HepG2 (cell line): Measurements from ENCODE around the gene ZNF8. TPM values are rescaled to one million over a fixed set of nuclear protein-coding genes. Genes with fewer than 3 reads are reported as not detected.

Experiments
- ATAC-seq: fragments of 200-7000 bp; cut with Tn5 transposase; 3 replicates; pipeline ENCODE4 v1.9.1; 2020; ENCODE audit warnings: mild to moderate bottlenecking, moderate library complexity
- BruUV-seq: library from RNA; stranded (reverse); fragments of 400-500 nt; replicated peaks from 2 replicates; lab custom pipeline; 2021; lab: Mats Ljungman, UMichigan
- CTCF ChIA-PET: fragments of 300-600 bp; formaldehyde crosslinking; extraction: SDS; loops from one replicate; lab custom pipeline; 2021; ENCODE audit warnings: low total read pairs, inconsistent platforms, low intra/inter-chr PET ratio; lab: Yijun Ruan, JAX
- POLR2A ChIA-PET: fragments of 350-600 bp; sonication (Branson Sonifier 250); formaldehyde crosslinking; loops from one replicate; lab custom pipeline; 2020; ENCODE audit warnings: antibody characterized with exemption, inconsistent platforms; lab: Yijun Ruan, JAX
- DNase-seq: peaks from one replicate; pipeline ENCODE4 v3.0.0-alpha.2; 2015; ENCODE audit warnings: low spot score
- FAIRE-seq: peaks from 3 replicates; lab custom pipeline; 2011; peaks lifted over from hg19 to GRCh38; lab: Jason Lieb, UNC
- H2AFZ ChIP-seq: one replicate; pipeline ENCODE4 v1.6.1; 2011; ENCODE audit warnings: low read length, inconsistent platforms
- H3K27ac ChIP-seq: fragments of 300-600 bp; 3 replicates; pipeline ENCODE4 v1.8.0; 2011; ENCODE audit warnings: mixed run types, mild to moderate bottlenecking, mixed read lengths, low read length, inconsistent platforms; ENCODE audit not compliant: insufficient read depth; ENCODE audit errors: extremely low read length
- H3K27me3 ChIP-seq, 2 experiments: fragments of 200-600 bp in 1 of 2; 2 replicates in 1 of 2; 3 replicates in 1 of 2; pipeline versions ENCODE4 v1.6.0 to v1.8.0; 2011; ENCODE audit warnings: low read length in 2 of 2, mild to moderate bottlenecking in 2 of 2, moderate library complexity in 2 of 2, inconsistent platforms in 1 of 2; ENCODE audit not compliant: insufficient read depth in 2 of 2, control insufficient read depth in 1 of 2
- H3K36me3 ChIP-seq, 2 experiments: fragments of 200-600 bp in 1 of 2; replicated peaks in 1 of 2; 2 replicates in 1 of 2; 3 replicates in 1 of 2; pipeline versions ENCODE4 v1.5.1 to v1.8.0; 2011; ENCODE audit warnings: low read length in 2 of 2, inconsistent platforms in 1 of 2; ENCODE audit not compliant: insufficient read depth in 2 of 2, control insufficient read depth in 1 of 2
- H3K4me1 ChIP-seq: 2 replicates; pipeline ENCODE4 v1.5.1; 2012; ENCODE audit warnings: low read length, inconsistent platforms; ENCODE audit not compliant: insufficient read depth
- H3K4me2 ChIP-seq: 2 replicates; pipeline ENCODE4 v1.6.0; 2011; ENCODE audit warnings: low read depth, low read length, inconsistent platforms
- H3K4me3 ChIP-seq, 3 experiments: fragments of 200-600 bp in 1 of 3; sonication (generic), shearing (Covaris generic) in 1 of 3; replicated peaks in 1 of 3; 2 replicates each; pipeline ENCODE4 v1.5.1; 2011 to 2016; ENCODE audit warnings: low read length in 3 of 3, inconsistent platforms in 2 of 3, low read depth in 2 of 3, mild to moderate bottlenecking in 2 of 3, control low read depth in 1 of 3, mixed read lengths in 1 of 3; ENCODE audit not compliant: insufficient read depth in 1 of 3
- H3K79me2 ChIP-seq: one replicate; pipeline ENCODE4 v1.6.1; 2011; ENCODE audit warnings: low read length, inconsistent platforms; ENCODE audit not compliant: insufficient read depth
- H3K9ac ChIP-seq: 2 replicates; pipeline ENCODE4 v1.6.0; 2011; ENCODE audit warnings: mild to moderate bottlenecking, low read depth, low read length, inconsistent platforms; ENCODE audit not compliant: insufficient read depth
- H3K9me3 ChIP-seq: 2 replicates; pipeline ENCODE4 v1.5.1; 2012; ENCODE audit warnings: mild to moderate bottlenecking, low read length
- H4K20me1 ChIP-seq: 2 replicates; pipeline ENCODE4 v1.6.0; 2011; ENCODE audit warnings: inconsistent platforms, mild to moderate bottlenecking, low read length, moderate library complexity; ENCODE audit not compliant: insufficient read depth
- ARNT ChIP-seq: fragments of 450-650 bp; IDR thresholded peaks from 2 replicates; pipeline ENCODE4 v1.6.1; 2017
- ATF1 ChIP-seq: IDR thresholded peaks from 2 replicates; pipeline ENCODE4 v1.6.1; 2016; ENCODE audit warnings: mild to moderate bottlenecking, control low read depth
- CHD4 ChIP-seq: fragments of 200-600 bp; sonication (generic); IDR thresholded peaks from 2 replicates; pipeline ENCODE4 v1.7.0; 2017; ENCODE audit warnings: mild to moderate bottlenecking, low read length, borderline replicate concordance
- ELF1 ChIP-seq: sonication (generic); formaldehyde crosslinking; IDR thresholded peaks from 2 replicates; pipeline ENCODE4 v1.4.0; 2020; ENCODE audit warnings: missing genetic modification reagents
- ESRRA ChIP-seq: sonication (generic); formaldehyde crosslinking; IDR thresholded peaks from 2 replicates; pipeline ENCODE4 v1.5.1; 2020; ENCODE audit warnings: mild to moderate bottlenecking, low read depth, missing genetic modification reagents
- MYC ChIP-seq: sonication (generic); formaldehyde crosslinking; IDR thresholded peaks from 2 replicates; pipeline ENCODE4 v1.9.0; 2021; ENCODE audit warnings: missing genetic modification reagents, borderline replicate concordance
- NFKBIZ ChIP-seq: IDR thresholded peaks from 2 replicates; pipeline ENCODE4 v1.6.1; 2018; ENCODE audit warnings: missing genetic modification reagents, missing compliant biosample characterization
- SMARCE1 ChIP-seq: fragments of 450-650 bp; IDR thresholded peaks from 2 replicates; pipeline ENCODE4 v1.6.1; 2017; ENCODE audit warnings: borderline replicate concordance
- STAT5B ChIP-seq: sonication (generic); formaldehyde crosslinking; IDR thresholded peaks from 2 replicates; pipeline ENCODE4 v1.4.0; 2020; ENCODE audit warnings: missing genetic modification reagents
- THAP7 ChIP-seq: sonication (generic); formaldehyde crosslinking; IDR thresholded peaks from 2 replicates; pipeline ENCODE4 v1.8.1; 2023; ENCODE audit warnings: mild to moderate bottlenecking, missing genetic modification reagents
- ZNF142 ChIP-seq: sonication (generic); formaldehyde crosslinking; IDR thresholded peaks from 2 replicates; pipeline ENCODE4 v1.4.0; 2020; ENCODE audit warnings: missing genetic modification reagents
- ZNF343 ChIP-seq: sonication (generic); formaldehyde crosslinking; IDR thresholded peaks from 2 replicates; pipeline ENCODE4 v1.4.0; 2020; ENCODE audit warnings: mild to moderate bottlenecking, missing genetic modification reagents
- ZNF430 ChIP-seq: sonication (generic); formaldehyde crosslinking; IDR thresholded peaks from 2 replicates; pipeline ENCODE4 v1.9.0; 2021; ENCODE audit warnings: mild to moderate bottlenecking, missing genetic modification reagents
- ZNF703 ChIP-seq: sonication (generic); formaldehyde crosslinking; IDR thresholded peaks from 2 replicates; pipeline ENCODE4 v1.5.1; 2020; ENCODE audit warnings: missing genetic modification reagents, mild to moderate bottlenecking, moderate library complexity, borderline replicate concordance
- ZNF770 ChIP-seq: sonication (generic); formaldehyde crosslinking; IDR thresholded peaks from 2 replicates; pipeline ENCODE4 v1.5.0; 2020; ENCODE audit warnings: mild to moderate bottlenecking, missing genetic modification reagents
- ZSCAN25 ChIP-seq: sonication (generic); formaldehyde crosslinking; IDR thresholded peaks from 2 replicates; pipeline ENCODE4 v1.8.0; 2022; ENCODE audit warnings: mild to moderate bottlenecking, missing genetic modification reagents
- whole genome bisulfite sequencing: methylation state at CpG from one replicate; pipeline ENCODE4 v1.1.6; 2017; ENCODE audit warnings: low lambda C conversion rate; 5-methylcytosine and 5-hydroxymethylcytosine counted together
- in situ Hi-C: cut with HindIII; loops from 2 replicates; pipeline ENCODE4 v1.10.0; 2017; ENCODE audit warnings: low pct_unique_long_range_greater_than_20kb; ENCODE audit not compliant: extremely low pct_ligation_motif_present
- intact Hi-C: fragments of 100-400 bp; cut with micrococcal nuclease; formaldehyde crosslinking; loops from one replicate; pipeline ENCODE4 v1.10.0; 2022; ENCODE audit not compliant: unreplicated experiment
- polyA plus RNA-seq, 8 experiments: library from polyadenylated mRNA; depleted of rRNA in 3 of 8; stranded (reverse) in 7 of 8; unstranded in 1 of 8; fragments of >200 nt; fragmentation: Illumina TruSeq in 4 of 8; extraction: Trizol in 4 of 8; gene quantifications; 2 replicates each; pipeline versions ENCODE4 v1.2.1 to v1.2.3, GENCODE V29; 2011 to 2016; ENCODE audit warnings: low read depth in 4 of 8, missing spikeins in 1 of 8, mixed read lengths in 1 of 8; ENCODE audit not compliant: insufficient read depth in 1 of 8
- total RNA-seq, 5 experiments: library from RNA; depleted of rRNA; stranded (reverse); fragments of >200 nt; fragmentation: Illumina TruSeq; extraction: Trizol; gene quantifications; 2 replicates each; pipeline ENCODE4 v1.2.3, GENCODE V29; 2016; ENCODE audit warnings: low read depth in 1 of 5

ZNF8 gene
- total and polyA plus RNA-seq, 2 of the 13 experiments (the other 11 are each of a cell fraction or from before 2014, with no cell fraction given): 3.1 to 3.3 TPM

GRCh38 chr19:58274771-58275201 lies 4.0 kb upstream of the ZNF8 start (continued):
- TF ChIP-seq THAP7 (no peak), STAT5B (no peak), ZNF770 (CRISPR knock-in tag) (no peak), ATF1 (CRISPR knock-in tag) (no peak), ESRRA (CRISPR knock-in tag) (no peak)

- no peak overlapping the region for H2AFZ ChIP-seq
- no peak overlapping the region for H3K4me3 ChIP-seq
- H4K20me1 ChIP-seq: no peaks in the 10 kb centered on the region
- peaks cover 20% of the 10 kb centered on the region for H3K79me2 ChIP-seq
- over 99% methylated on average over 3 of the region's 3 CpGs for WGBS
- no peak for DNase-seq
- H3K9ac ChIP-seq: no peak overlapping the region
- intact Hi-C loops (no loop called here), in situ Hi-C loops (no loop called here)
- peaks cover 21% of the 10 kb centered on the region for H3K9me3 ChIP-seq
- CTCF ChIA-PET: no interaction called here
- H3K27me3 ChIP-seq: no peaks in the 10 kb centered on the region; a peak in 1 of 5 replicates
- peaks cover 24% of the 10 kb centered on the region for H3K4me1 ChIP-seq
- FAIRE-seq: no peak
- H3K4me2 ChIP-seq: no peak overlapping the region
- BruUV-seq: no TSS peak
- peaks cover 0 to 12% of the 10 kb centered on the region in 2 experiments; a peak in 3 of 5 replicates for H3K36me3 ChIP-seq
- ATAC-seq: no peak
- H3K27ac ChIP-seq: no peak overlapping the region
- POLR2A ChIA-PET: no interaction called here
- TF ChIP-seq ZNF430: no peak
- TF ChIP-seq ARNT: no peak
- TF ChIP-seq ZSCAN25: no peak
- no peak for TF ChIP-seq CHD4
- TF ChIP-seq SMARCE1: no peak
- no peak for TF ChIP-seq ZNF703
- TF ChIP-seq ZNF142: no peak
- TF ChIP-seq NFKBIZ (CRISPR knock-in tag): no peak
- no peak for TF ChIP-seq MYC
- TF ChIP-seq ZNF343 (CRISPR knock-in tag): no peak
- no peak for TF ChIP-seq ELF1 (CRISPR knock-in tag)
Observed at GRCh38 chr19:58275564-58275963, 3.2 kb upstream of the ZNF8 start.
